Measurements from ENCODE around the gene ITGA3. TPM values are rescaled to one million over a fixed set of nuclear protein-coding genes. Genes with fewer than 3 reads are reported as not detected.

Gene ITGA3
- total RNA-seq, 1 donor, result 266 TPM

GRCh38 chr17:50135316-50136095 lies 79.6 kb downstream of the ITGA3 start:
- H3K4me3 ChIP-seq (ENCODE audit: low read depth, low read length), result no peak overlapping the region
- no peak for DNase-seq (ENCODE audit: low read depth)
- TF ChIP-seq, protein P1, sequence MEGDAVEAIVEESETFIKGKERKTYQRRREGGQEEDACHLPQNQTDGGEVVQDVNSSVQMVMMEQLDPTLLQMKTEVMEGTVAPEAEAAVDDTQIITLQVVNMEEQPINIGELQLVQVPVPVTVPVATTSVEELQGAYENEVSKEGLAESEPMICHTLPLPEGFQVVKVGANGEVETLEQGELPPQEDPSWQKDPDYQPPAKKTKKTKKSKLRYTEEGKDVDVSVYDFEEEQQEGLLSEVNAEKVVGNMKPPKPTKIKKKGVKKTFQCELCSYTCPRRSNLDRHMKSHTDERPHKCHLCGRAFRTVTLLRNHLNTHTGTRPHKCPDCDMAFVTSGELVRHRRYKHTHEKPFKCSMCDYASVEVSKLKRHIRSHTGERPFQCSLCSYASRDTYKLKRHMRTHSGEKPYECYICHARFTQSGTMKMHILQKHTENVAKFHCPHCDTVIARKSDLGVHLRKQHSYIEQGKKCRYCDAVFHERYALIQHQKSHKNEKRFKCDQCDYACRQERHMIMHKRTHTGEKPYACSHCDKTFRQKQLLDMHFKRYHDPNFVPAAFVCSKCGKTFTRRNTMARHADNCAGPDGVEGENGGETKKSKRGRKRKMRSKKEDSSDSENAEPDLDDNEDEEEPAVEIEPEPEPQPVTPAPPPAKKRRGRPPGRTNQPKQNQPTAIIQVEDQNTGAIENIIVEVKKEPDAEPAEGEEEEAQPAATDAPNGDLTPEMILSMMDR (IDR thresholded peaks at IDR 0.05; ENCODE audit: insufficient read depth, low read depth, low read length), result no peak

- DNase-seq (ENCODE audit: low read depth), result no peak
- TF ChIP-seq, protein P1 (IDR thresholded peaks at IDR 0.05; ENCODE audit: insufficient read depth, low read depth, low read length), result no peak
- no peak overlapping the region for H3K4me3 ChIP-seq (ENCODE audit: low read depth, low read length)
Observed at GRCh38 chr17:50136096-50136687, 80.3 kb downstream of the ITGA3 start.

- H3K4me3 ChIP-seq (ENCODE audit: low read depth, low read length), result no peak overlapping the region
- TF ChIP-seq, protein P1 (IDR thresholded peaks at IDR 0.05; ENCODE audit: insufficient read depth, low read depth, low read length), result no peak
Observed at GRCh38 chr17:50137042-50137441, 81.1 kb downstream of the ITGA3 start.

DNA sequence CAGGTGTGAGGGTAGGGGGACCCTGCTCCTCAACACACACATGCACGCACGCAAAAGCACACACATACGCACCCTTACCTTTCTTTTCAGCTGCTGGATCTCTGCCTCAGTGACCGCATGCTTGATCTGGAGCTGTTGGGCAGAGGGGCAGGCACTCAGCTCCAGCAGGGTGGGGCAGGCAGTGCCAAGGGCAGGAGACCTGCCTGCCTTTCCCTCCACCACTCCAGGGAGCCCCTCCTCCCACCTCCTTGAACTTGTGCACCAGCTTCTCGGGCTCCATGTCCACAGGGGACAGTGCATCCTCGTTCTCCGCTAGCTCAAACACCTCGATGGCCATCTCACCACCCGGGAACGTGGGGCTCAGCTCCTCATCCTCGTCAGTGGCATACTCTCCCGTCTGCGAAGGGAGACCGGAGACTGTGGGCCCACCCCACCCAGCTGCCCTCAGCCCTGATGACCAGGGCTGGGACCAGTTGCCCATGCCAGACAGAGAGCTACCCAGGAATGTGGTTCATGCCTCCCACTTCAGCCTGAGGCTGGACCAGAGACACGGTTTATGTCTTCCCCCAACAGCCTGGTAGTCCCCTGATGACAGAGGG lies 83.4 kb downstream of the ITGA3 start:
- TF ChIP-seq, protein P1 (IDR thresholded peaks at IDR 0.05; ENCODE audit: insufficient read depth, low read depth, low read length), result no peak
- H3K4me3 ChIP-seq (ENCODE audit: low read depth, low read length), result no peak overlapping the region
- DNase-seq (ENCODE audit: low read depth), result no peak

More at GRCh38 chr17:50137042-50137441, 81.1 kb downstream of the ITGA3 start:
- no peak for DNase-seq (ENCODE audit: low read depth)

Other genes with a start within 250 kb of the ITGA3 start
- gene TAC4, start 208.0 kb upstream of the ITGA3 start, total RNA-seq, result not detected in 2 replicates
- not detected in 2 replicates for gene DLX4, start 86.9 kb upstream of the ITGA3 start, total RNA-seq
- not detected in 2 replicates for gene DLX3, start 60.9 kb upstream of the ITGA3 start, total RNA-seq
- 20.3 and 20.6 TPM in 2 replicates for gene PDK2, start 39.2 kb downstream of the ITGA3 start, total RNA-seq
- 4.7 and 5.8 TPM in 2 replicates for gene SAMD14, start 74.0 kb downstream of the ITGA3 start, total RNA-seq
- gene PPP1R9B, start 94.6 kb downstream of the ITGA3 start, total RNA-seq, result 38.7 and 47.1 TPM in 2 replicates
- 0.32 TPM in 1 of 2 replicates, not detected in the other for gene SGCA, start 109.9 kb downstream of the ITGA3 start, total RNA-seq
- 2,749 and 5,894 TPM in 2 replicates for gene COL1A1, start 145.5 kb downstream of the ITGA3 start, total RNA-seq
- gene TMEM92, start 218.4 kb downstream of the ITGA3 start, total RNA-seq, result under 0.01 TPM in 1 of 2 replicates, not detected in the other